Measurements from ENCODE around the gene ROGDI. TPM values are rescaled to one million over a fixed set of nuclear protein-coding genes. Genes with fewer than 3 reads are reported as not detected.

Gene ROGDI
- total and polyA plus RNA-seq, 2 of the 13 experiments (the other 11 are each of a cell fraction or from before 2014, with no cell fraction given): 19.2 to 42.1 TPM

DNA sequence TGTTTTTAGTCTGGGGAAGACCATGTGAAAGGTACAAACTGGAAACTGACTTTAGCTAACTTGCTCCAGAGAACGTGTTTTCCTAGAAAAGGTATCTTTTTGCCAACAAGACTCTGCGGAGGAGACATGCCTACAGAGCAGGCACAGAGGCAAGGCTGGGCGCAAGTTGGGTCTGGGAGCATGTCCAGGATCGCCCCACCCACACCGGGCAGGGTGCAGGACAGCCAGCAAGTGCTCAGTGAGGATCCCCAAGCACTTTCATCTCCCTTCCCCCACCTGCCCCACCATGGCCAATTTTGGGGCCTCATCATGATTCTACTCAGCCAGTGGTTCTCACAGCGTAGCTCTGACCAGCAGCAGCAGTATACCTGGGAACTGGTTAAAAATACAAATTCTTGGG, 18.2 kb upstream of the ROGDI start:
- H3K4me2 ChIP-seq (ENCODE audit: low read depth, low read length): no peak overlapping the region
- no peak overlapping the region for H3K9ac ChIP-seq (ENCODE audit: insufficient read depth, low read depth, low read length)
- TF ChIP-seq SUZ12 (IDR thresholded peaks at IDR 0.05; ENCODE audit: low read depth, low read length): no peak
- no TSS peak for BruUV-seq (replicated peaks)
- in situ Hi-C loops (cut with HindIII; ENCODE audit: extremely low pct_ligation_motif_present, low pct_unique_long_range_greater_than_20kb): no loop called here
- no peaks in the 10 kb centered on the region for H4K20me1 ChIP-seq (ENCODE audit: insufficient read depth, low read length)
- H3K36me3 ChIP-seq (replicated peaks in 1 of 2; ENCODE audit: control insufficient read depth in 1 of 2, insufficient read depth in 2 of 2, low read length in 2 of 2): peaks cover 20 to 61% of the 10 kb centered on the region in 2 experiments; a peak in 4 of 5 replicates
- H3K4me1 ChIP-seq (ENCODE audit: insufficient read depth, low read length): peaks cover 17% of the 10 kb centered on the region
- no peak for ATAC-seq
- no peak overlapping the region for H3K27ac ChIP-seq (ENCODE audit: extremely low read length, insufficient read depth, low read length)
- ChIA-PET CTCF (ENCODE audit: low intra/inter-chr PET ratio, low total read pairs) (no interaction called here), POLR2A (no interaction called here)
- 100% methylated on average over 2 of the region's 6 CpGs for WGBS (ENCODE audit: low lambda C conversion rate)
- FAIRE-seq: no peak
- no peaks in the 10 kb centered on the region for H3K27me3 ChIP-seq (ENCODE audit: control insufficient read depth in 1 of 2, insufficient read depth in 2 of 2, low read length in 2 of 2)
- intact Hi-C loops (cut with micrococcal nuclease; ENCODE audit: unreplicated experiment): no loop called here
- H2AFZ ChIP-seq (ENCODE audit: low read length): no peak overlapping the region
- DNase-seq (ENCODE audit: low spot score): no peak
- no peaks in the 10 kb centered on the region for H3K79me2 ChIP-seq (ENCODE audit: insufficient read depth, low read length)
- H3K4me3 ChIP-seq (replicated peaks in 1 of 3; ENCODE audit: insufficient read depth in 1 of 3, low read depth in 2 of 3, low read length in 3 of 3): no peak overlapping the region
- H3K9me3 ChIP-seq (ENCODE audit: low read length): no peaks in the 10 kb centered on the region

DNA sequence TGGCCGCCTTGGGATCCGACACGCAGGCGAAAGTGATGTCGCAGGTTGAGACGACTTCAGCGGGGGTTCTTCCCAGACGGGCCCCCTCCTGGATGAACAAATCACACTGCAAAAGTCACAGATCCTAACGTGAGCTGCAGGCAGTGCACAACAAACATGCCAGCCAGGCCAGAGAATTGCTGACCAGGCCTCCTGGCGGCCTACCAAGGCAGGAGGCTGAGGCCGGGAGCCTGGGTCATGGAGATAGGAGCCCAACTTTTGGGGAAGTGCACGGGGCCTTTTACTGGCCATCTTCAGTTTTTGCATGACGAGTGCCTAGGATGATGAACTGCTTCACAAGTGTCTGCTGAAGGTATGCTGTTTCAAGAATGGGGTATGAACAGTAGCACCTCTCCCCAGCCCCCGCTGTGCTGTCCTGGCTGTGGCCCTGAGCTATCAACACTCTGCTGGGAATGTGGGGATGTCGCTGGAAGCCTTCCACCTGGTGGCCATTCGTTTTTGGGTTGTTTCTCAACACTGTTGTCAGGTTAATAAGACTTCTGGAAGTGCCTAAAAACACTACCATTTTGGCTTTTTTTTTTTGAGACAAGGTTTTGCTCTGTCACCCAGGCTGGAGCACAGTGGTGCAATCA, 12.2 kb upstream of the ROGDI start:
- Histone ChIP-seq H3K4me2 (ENCODE audit: low read depth, low read length) (no peak overlapping the region), H3K27ac (ENCODE audit: extremely low read length, insufficient read depth, low read length) (no peak overlapping the region), H3K9ac (ENCODE audit: insufficient read depth, low read depth, low read length) (no peak overlapping the region), H3K4me3 (replicated peaks in 1 of 3; ENCODE audit: insufficient read depth in 1 of 3, low read depth in 2 of 3, low read length in 3 of 3) (no peak overlapping the region), H3K4me1 (ENCODE audit: insufficient read depth, low read length) (peaks cover 17% of the 10 kb centered on the region), H3K9me3 (ENCODE audit: low read length) (no peaks in the 10 kb centered on the region), H4K20me1 (ENCODE audit: insufficient read depth, low read length) (no peaks in the 10 kb centered on the region), H3K36me3 (replicated peaks in 1 of 2; ENCODE audit: control insufficient read depth in 1 of 2, insufficient read depth in 2 of 2, low read length in 2 of 2) (peaks cover 25 to 62% of the 10 kb centered on the region in 2 experiments), H3K27me3 (ENCODE audit: control insufficient read depth in 1 of 2, insufficient read depth in 2 of 2, low read length in 2 of 2) (no peaks in the 10 kb centered on the region), H2AFZ (ENCODE audit: low read length) (no peak overlapping the region), H3K79me2 (ENCODE audit: insufficient read depth, low read length) (no peaks in the 10 kb centered on the region)
- CTCF ChIA-PET (ENCODE audit: low intra/inter-chr PET ratio, low total read pairs): interaction anchor here (0.7 kb wide), 1 partner anchor 81 kb away, joined by 3 read pairs; no protein-coding TSS in a partner anchor
- WGBS (ENCODE audit: low lambda C conversion rate): 91% methylated on average over 13 of the region's 16 CpGs
- intact Hi-C loops (cut with micrococcal nuclease; ENCODE audit: unreplicated experiment) (loop anchor here (5.0 kb wide), 1 partner anchor 47 kb away; the partner anchor contains the start of gene ZNF500), in situ Hi-C loops (cut with HindIII; ENCODE audit: extremely low pct_ligation_motif_present, low pct_unique_long_range_greater_than_20kb) (no loop called here)
- DNase-seq (ENCODE audit: low spot score): no peak
- FAIRE-seq: no peak
- BruUV-seq (replicated peaks): no TSS peak
- POLR2A ChIA-PET: interaction anchor here (1.5 kb wide), 1 partner anchor 80 kb away, joined by 3 read pairs; the partner anchor contains the start of genes ANKS3 and DNAAF8
- 0 out of 2 replicates have a peak, but pooled peaks have one; percentile 23 for TF ChIP-seq STAG1 (CRISPR knock-in tag; IDR thresholded peaks at IDR 0.05)
- TF ChIP-seq FOXA1 (IDR thresholded peaks at IDR 0.05): no peak
- no peak for TF ChIP-seq FOXA1 (CRISPR knock-in tag; IDR thresholded peaks at IDR 0.05)
- TF ChIP-seq ZNF20 (CRISPR knock-in tag; IDR thresholded peaks at IDR 0.05): no peak
- TF ChIP-seq ZC3H13 (CRISPR knock-in tag; IDR thresholded peaks at IDR 0.05): no peak
- TF ChIP-seq CTCF (CRISPR knock-in tag; IDR thresholded peaks at IDR 0.05): 0 out of 2 replicates have a peak, but pooled peaks have one; percentile 14
- ATAC-seq: peak; percentile 22; the same call in 1 of the 3 replicates
